Measurements from ENCODE around the gene METTL9.

- TF ChIP-seq CTCF (conservative IDR thresholded peaks at IDR 0.05) (no peak), ZFX (IDR thresholded peaks at IDR 0.05) (no peak)
These were observed 14.6 kb upstream of the METTL9 start for GRCh38 chr16:21584817-21585216.
